GM12865 (cell line): ENCODE measurements around the gene RXRA.

ENCODE experiments used
- DNase-seq: peaks from one replicate; pipeline ENCODE4 v3.0.0; 2010; ENCODE audit warnings: low read depth
- H3K4me3 ChIP-seq: 2 replicates; pipeline ENCODE4 v1.5.1; 2011; ENCODE audit warnings: mild to moderate bottlenecking, low read depth, low read length, control low read depth
- TF ChIP-seq, protein P1 (sequence below): IDR thresholded peaks from 2 replicates; pipeline ENCODE4 v1.5.1; 2011; ENCODE audit warnings: low read length, control low read depth, low read depth, inconsistent platforms; ENCODE audit not compliant: insufficient read depth; ENCODE audit errors: missing control alignments

Gene RXRA

GRCh38 chr9:134410071-134410834 lies 84.0 kb downstream of the RXRA start:
- DNase-seq: no peak
- no peak overlapping the region for H3K4me3 ChIP-seq
- TF ChIP-seq, protein P1, sequence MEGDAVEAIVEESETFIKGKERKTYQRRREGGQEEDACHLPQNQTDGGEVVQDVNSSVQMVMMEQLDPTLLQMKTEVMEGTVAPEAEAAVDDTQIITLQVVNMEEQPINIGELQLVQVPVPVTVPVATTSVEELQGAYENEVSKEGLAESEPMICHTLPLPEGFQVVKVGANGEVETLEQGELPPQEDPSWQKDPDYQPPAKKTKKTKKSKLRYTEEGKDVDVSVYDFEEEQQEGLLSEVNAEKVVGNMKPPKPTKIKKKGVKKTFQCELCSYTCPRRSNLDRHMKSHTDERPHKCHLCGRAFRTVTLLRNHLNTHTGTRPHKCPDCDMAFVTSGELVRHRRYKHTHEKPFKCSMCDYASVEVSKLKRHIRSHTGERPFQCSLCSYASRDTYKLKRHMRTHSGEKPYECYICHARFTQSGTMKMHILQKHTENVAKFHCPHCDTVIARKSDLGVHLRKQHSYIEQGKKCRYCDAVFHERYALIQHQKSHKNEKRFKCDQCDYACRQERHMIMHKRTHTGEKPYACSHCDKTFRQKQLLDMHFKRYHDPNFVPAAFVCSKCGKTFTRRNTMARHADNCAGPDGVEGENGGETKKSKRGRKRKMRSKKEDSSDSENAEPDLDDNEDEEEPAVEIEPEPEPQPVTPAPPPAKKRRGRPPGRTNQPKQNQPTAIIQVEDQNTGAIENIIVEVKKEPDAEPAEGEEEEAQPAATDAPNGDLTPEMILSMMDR: no peak

- no peak for DNase-seq
- no peak overlapping the region for H3K4me3 ChIP-seq
- TF ChIP-seq, protein P1: no peak
These were observed 84.6 kb downstream of the RXRA start for GRCh38 chr9:134410835-134411217.

DNA sequence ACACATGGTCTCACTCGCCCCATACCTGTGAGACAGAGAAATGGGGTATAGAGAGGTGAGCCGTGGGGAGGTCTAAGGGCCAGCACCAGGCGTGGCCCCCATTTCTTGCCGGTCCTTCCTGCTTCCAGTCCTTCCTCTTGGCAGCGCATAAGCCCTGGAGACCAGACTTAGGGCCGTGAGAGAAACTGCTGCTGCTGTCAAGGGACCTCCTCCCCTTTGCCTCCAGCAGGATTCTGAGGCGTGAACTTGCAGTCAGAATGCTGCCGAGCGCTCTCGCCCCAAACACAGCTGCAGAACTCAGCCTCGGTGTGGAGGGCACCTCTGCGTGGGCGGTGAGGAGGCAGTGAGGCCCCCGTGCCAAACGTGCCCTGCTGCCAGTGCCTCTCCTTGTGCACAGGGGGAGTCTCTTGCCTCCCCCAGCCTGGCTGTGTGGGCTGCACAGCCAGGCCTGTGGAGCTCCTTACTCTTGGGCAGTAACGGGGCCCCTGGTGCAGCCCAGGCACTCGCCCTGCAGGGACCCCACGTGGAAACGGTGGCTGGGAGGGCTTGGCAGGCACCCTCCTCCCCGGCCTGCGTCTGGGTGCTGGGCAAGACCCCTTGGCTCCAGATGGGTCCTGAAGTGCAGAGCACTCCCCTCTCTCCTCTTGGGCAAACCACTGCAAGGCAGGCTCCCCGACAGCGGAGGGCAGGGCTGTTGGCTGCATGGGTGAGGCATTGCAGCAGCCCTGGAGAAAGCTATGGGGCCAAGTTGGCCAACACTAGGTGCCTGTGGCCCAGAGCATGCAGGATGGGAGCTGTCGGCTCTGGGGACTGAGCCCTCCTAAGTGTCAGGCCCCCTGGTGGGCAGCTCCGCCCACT lies 85.4 kb downstream of the RXRA start:
- TF ChIP-seq, protein P1: no peak
- DNase-seq: no peak
- H3K4me3 ChIP-seq: no peak overlapping the region

DNA sequence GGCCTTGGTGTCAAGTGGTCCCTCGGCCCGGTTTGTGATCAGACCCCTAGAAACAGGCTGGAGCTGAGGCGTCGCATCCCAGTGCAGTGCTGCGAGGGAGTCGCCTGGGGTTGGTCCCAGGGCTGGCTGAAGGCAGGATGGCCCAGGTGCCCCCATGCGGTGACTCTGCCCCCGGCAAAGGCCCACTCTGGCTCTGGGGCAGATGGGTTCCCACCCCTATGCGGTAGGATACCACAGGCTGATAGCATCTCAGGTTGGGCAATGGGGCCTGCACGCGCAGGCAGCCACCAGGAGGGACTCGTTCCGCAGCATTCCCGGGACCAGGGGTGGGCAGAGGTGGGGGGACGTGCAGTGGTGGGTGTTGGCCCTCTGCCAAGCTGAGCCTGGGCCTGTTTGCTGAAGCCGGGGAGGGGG lies 86.0 kb downstream of the RXRA start:
- TF ChIP-seq, protein P1: no peak
- no peak overlapping the region for H3K4me3 ChIP-seq
- no peak for DNase-seq

GRCh38 chr9:134413112-134413715 lies 87.0 kb downstream of the RXRA start:
- H3K4me3 ChIP-seq: no peak overlapping the region
- TF ChIP-seq, protein P1: no peak
- DNase-seq: no peak

DNA sequence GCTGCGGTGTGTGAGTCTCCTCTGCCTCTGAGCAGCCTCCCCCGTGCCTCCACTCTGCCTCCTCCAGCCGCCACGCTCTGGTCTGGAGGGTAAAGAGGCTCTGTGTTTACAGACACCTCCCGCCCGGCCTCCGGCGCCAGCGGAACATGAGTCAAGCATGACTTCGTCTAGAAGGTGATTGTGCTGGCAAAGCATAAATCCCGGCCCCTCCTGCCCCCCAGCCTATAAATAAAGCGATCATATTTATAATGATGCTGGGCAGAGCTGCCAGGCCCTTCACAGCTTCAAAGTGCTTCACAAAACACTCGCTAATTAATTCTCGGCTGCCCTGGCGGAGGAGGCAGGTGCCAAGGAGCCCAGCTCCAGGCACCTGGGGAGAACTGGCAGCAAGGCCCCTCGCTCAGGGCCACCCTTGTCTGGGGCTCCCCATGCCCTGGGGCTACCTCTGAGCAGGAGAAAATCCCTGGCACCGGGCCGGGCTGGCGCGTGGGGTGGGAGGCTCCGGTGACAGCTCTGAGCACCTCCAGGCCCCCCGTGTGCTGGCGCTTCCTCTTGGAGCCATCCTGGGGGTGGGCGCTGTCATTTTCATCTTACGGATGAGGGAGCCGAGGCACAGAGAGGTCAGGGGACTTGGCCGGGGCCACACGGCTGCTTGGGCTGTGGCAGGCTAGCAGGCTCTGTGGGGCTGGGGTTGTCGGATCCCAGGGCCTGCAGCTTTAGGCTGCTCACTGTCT lies 87.8 kb downstream of the RXRA start:
- H3K4me3 ChIP-seq: no peak overlapping the region
- TF ChIP-seq, protein P1: no peak
- DNase-seq: no peak
